Activated effector memory CD4-positive, alpha-beta T cell treated with anti-CD3 and anti-CD28 coated beads, Interleukin-2, amount 50 U/mL, for 16 hours (primary cell): ENCODE measurements around the gene IL17RC.
"Not testable (repeated sequence)": the region's sequence is repeated elsewhere in the genome, so short reads cannot be mapped to it uniquely, and the experiment has no call there.

ENCODE experiments used
- DNase-seq: peaks from one replicate; pipeline ENCODE4 v3.0.0-alpha.2; 2020

The IL17RC gene

DNA sequence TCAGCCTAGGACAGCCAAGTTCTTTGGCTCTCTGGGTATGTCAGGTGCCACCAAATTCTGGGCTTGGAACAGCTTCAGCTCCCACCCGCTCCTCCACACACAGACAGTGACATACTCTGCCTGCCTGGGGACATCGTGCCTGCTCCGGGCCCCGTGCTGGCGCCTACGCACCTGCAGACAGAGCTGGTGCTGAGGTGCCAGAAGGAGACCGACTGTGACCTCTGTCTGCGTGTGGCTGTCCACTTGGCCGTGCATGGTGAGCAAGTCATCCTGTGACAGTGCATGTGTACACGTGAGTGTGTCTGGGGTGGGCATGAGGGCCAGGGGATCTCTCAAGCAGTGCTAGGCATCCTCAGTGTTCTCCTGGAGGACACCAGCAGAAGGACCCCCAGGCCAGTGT is 922 bp downstream of the IL17RC start:
- DNase-seq, result no peak

DNA sequence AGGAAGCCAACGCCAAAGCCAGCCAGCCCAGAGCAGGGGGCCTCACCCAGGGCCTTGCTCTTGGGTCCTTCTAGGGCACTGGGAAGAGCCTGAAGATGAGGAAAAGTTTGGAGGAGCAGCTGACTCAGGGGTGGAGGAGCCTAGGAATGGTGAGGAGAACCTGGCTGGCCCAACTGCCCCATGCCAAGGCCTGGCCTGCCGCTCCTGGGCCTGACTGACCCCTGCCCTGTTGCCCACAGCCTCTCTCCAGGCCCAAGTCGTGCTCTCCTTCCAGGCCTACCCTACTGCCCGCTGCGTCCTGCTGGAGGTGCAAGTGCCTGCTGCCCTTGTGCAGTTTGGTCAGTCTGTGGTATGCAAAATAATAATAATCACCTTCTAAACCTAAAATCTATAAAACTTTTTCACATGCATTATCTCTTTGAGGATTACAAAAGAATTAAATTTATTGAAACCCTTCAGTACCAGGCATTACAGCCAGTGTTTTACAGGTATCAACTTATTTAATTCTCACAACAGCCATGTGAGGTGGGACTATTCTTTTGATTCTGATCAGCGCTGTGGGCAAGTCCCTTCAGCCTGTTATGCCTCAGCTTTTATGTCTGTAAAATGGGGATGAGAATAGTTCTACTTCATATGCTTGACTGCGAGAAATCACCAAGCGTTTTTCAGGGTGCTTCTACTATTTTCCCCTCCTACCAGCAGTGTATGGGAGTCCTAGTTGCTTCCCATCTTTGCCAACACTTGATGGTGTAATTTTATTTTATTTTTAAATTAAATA is 1.6 kb downstream of the IL17RC start:
- DNase-seq, result no peak

DNA sequence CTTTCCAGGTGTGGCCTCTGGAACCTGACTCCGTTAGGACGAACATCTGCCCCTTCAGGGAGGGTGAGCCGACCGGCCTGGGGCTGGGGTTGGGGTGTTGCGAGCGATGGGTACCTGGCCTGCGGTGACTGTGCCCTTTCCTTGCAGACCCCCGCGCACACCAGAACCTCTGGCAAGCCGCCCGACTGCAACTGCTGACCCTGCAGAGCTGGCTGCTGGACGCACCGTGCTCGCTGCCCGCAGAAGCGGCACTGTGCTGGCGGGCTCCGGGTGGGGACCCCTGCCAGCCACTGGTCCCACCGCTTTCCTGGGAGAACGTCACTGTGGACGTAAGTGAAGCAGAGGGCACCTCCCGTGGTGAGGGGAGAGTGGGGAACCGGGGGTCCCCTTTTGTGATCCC is 11.3 kb downstream of the IL17RC start:
- no peak for DNase-seq

DNA sequence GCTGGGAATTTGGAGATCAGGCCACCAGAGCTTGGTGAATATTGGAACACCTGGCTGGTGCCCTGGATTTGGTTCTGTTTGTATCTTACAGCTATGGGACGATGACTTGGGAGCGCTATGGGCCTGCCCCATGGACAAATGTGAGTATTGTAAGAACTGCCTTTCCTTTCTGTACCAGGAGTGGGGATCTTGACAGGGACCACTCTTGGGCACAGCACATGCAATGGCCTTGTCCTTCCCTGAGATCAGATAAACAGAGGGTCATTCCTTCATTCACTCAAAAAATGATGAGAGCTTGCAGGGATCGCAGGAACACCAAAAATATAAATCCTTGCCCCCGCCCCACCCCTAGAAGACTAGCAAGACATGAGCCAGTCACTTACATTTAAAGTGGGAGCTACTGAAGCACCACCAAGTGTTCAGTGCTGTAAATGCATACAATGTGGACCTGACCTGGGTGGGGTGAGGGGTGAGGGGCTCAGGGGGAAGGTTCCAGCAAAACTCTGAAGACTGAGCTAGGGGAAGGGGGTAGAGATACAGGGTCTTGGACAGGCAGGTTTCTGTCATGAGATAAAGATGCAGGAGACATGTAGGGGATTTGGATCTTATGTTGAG is 14.0 kb downstream of the IL17RC start:
- DNase-seq, result no peak

DNA sequence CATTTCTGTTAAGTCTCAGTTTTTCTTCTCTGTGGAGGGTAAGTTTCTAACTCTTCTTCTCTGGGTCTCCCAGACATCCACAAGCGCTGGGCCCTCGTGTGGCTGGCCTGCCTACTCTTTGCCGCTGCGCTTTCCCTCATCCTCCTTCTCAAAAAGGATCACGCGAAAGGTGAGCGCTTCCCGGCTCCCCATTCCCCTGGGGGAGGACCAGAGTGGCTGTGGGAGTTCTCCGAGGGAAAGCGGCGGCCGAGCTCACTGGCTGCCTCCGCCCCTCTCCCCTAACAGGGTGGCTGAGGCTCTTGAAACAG is 15.6 kb downstream of the IL17RC start:
- DNase-seq, result no peak

DNA sequence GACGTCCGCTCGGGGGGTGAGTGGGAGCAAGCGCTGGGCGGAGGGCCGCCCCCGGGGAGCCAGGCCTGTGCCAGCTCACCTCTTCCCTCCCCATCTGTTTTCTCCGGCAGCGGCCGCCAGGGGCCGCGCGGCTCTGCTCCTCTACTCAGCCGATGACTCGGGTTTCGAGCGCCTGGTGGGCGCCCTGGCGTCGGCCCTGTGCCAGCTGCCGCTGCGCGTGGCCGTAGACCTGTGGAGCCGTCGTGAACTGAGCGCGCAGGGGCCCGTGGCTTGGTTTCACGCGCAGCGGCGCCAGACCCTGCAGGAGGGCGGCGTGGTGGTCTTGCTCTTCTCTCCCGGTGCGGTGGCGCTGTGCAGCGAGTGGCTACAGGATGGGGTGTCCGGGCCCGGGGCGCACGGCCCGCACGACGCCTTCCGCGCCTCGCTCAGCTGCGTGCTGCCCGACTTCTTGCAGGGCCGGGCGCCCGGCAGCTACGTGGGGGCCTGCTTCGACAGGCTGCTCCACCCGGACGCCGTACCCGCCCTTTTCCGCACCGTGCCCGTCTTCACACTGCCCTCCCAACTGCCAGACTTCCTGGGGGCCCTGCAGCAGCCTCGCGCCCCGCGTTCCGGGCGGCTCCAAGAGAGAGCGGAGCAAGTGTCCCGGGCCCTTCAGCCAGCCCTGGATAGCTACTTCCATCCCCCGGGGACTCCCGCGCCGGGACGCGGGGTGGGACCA is 16.1 kb downstream of the IL17RC start:
- DNase-seq, result peak; percentile 96

DNA sequence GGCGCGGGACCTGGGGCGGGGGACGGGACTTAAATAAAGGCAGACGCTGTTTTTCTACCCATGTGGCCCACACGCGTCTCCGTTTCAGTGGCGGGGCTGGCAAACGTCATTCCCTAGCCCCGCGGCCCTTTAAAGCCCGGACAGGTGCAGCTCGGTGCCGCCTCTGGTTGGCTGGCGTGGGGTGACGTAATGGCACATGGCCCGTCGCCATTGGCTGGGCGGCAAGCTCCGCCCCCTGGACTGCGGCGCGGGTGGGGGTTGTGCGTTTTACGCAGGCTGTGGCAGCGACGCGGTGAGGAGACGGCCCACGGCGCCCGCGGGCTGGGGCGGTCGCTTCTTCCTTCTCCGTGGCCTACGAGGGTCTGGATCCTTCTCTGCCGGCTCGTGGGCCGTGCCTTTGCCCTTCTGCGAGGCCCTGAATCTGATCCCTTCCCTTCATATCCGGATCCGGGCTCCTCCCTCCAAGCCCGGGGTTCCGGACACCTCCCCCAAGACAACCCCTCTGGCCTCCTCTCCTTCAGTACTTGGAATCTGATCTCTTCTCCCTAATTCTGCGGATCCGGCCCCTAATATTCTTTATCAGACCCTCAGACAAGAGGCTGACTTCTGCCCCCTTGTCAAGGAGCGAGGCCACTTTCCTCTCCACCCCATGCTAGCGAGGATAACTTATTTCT is 16.8 kb downstream of the IL17RC start, which contains the start of gene CRELD1:
TSS of gene CRELD1 (plus strand) at position 274 of the 674 bp plus-strand sequence. CDS start 605 bp downstream, outside the sequence.
- peak; percentile 99 for DNase-seq

DNA sequence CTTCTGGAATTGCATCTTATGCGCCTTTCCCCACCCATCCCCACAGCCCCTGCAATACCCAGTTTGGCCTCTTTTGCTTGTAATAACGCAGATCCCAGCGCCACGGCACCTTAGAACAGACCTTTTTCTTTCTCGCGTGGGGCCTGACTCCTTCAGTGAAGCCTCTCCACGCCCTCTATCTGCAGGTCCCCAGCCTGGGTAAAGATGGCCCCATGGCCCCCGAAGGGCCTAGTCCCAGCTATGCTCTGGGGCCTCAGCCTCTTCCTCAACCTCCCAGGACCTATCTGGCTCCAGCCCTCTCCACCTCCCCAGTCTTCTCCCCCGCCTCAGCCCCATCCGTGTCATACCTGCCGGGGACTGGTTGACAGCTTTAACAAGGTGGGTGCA is 17.3 kb downstream of the IL17RC start:
- DNase-seq, result peak; percentile 74

DNA sequence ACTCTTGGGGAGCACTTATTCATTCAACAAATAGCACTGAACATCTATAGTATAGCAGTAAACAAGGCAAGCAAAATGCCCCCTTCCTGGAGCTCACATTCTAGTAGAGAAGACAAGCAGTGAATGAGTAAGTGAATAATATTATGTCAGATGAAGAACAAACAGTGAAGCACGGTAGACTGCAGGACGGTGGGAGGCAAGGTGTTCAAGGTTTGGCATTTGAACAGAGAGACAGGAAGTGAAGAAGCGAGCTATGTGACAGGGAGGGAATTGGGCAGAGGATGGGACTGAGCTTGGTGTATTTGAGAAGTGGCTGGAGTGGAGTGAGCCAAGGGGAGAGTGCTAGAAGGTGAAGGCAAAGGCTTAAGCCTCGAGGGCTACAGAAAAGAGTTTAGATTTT is 18.1 kb downstream of the IL17RC start:
- no peak for DNase-seq

DNA sequence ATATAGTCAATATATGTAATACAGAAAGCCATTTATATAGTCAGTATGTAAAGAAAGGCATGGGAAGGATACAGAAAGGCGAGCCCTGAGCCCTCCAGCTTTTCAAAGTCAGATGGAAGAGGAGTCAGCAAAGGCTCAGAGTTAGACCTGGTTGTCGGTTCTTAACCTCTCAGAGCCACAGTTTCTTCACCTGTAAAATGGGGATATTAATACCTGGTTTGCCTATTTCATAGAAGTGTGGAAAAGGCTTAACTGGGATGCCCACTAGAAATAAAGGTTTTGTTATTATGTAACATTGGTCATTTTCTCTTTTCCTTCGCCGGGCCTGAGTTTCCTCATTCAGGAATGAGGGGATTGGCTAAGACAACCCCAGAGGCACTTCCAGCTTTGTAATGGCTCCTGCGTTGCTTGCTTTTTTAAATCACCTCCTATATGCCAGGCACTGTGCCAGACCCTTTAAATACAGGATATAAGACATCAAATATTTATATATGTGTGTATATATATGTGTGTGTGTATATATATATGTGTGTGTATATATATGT is 19.1 kb downstream of the IL17RC start:
- DNase-seq, result no peak

DNA sequence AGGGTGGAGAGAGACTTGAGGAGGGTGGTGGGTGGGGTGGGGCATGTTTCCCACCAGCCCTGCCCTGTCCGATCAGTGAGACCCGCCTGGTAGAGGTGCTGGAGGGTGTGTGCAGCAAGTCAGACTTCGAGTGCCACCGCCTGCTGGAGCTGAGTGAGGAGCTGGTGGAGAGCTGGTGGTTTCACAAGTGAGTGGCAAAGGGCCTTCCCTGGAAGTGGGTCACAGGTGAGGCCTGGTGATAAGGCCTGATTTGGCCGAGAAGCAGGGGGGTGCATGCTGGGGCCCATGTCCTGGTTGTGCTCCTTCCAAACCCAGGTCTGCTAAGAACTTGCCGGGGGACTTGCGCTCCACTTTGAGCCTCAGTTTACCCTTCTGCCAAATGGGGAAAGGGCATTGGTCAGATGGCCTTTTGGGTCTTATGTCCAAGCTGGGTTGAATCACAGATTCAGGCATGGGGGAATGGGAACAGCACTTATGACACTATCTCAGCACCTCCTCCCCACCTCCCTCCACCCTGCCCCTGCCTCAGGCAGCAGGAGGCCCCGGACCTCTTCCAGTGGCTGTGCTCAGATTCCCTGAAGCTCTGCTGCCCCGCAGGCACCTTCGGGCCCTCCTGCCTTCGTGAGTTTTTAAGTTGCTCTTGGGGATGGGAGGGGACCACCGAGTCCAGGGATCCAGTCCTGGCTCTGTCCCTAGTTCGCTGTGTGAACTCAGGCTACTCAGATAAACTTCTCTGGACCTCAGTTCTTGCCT is 20.8 kb downstream of the IL17RC start:
- no peak for DNase-seq

DNA sequence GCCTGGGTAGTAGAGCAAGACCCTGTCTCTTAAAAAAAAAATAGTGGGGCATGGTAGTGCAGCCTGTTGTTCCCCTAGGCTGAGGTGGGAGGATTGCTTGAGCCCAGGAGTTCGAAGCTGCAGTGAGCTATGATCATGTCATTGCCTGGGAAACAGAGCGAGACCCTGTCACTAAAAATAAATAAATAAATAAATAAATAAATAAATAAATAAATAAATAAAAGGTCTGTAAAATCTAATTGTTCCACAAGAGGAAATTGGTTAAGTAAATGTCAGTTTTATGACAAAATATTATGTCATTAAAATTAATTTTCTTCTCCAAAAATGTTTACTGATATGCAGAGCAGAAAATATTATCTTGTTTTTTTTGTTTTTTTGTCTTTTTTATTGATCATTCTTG is 22.1 kb downstream of the IL17RC start:
- DNase-seq, result no peak

DNA sequence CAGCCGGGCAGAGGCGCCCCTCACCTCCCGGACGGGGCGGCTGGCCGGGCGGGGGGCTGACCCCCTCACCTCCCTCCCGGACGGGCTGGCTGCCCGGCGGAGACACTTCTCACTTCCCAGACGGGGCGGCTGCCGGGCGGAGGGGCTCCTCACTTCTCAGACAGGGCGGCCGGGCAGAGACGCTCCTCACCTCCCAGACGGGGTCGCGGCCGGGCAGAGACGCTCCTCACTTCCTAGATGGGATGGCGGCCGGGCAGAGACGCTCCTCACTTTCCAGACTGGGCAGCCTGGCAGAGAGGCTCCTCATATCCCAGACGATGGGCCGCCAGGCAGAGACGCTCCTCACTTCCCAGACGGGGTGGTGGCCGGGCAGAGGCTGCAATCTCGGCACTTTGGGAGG is 23.0 kb downstream of the IL17RC start:
- not testable (repeated sequence) for DNase-seq

DNA sequence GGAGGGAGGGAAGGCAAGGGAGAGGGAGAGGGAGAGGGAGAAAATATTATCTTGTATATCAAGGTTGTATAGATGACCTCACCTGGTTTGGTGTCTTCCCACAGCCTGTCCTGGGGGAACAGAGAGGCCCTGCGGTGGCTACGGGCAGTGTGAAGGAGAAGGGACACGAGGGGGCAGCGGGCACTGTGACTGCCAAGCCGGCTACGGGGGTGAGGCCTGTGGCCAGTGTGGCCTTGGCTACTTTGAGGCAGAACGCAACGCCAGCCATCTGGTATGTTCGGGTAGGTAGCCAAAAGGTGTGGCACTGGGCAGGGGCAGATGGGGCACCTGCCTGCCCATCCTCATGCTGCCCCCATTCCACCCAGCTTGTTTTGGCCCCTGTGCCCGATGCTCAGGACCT is 23.8 kb downstream of the IL17RC start:
- DNase-seq, result no peak

DNA sequence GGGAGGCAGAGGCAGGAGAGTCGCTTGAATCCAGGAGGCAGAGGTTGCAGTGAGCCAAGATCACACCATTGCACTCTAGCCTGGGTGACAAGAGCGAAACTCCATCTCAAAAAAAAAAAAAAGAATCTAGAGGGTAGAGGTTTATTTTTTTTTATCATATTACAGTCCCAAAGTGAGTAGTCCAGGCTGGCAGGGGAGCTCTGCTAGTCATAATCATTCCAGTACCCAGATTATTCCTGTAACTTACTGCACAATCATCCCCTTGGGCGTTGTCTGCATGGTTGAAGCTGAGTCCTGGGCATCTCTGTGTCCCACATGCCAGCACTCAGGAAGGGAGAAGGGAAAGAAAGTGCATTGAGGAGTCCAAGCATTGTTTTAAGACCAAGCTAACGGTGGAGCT is 25.3 kb downstream of the IL17RC start:
- no peak for DNase-seq

DNA sequence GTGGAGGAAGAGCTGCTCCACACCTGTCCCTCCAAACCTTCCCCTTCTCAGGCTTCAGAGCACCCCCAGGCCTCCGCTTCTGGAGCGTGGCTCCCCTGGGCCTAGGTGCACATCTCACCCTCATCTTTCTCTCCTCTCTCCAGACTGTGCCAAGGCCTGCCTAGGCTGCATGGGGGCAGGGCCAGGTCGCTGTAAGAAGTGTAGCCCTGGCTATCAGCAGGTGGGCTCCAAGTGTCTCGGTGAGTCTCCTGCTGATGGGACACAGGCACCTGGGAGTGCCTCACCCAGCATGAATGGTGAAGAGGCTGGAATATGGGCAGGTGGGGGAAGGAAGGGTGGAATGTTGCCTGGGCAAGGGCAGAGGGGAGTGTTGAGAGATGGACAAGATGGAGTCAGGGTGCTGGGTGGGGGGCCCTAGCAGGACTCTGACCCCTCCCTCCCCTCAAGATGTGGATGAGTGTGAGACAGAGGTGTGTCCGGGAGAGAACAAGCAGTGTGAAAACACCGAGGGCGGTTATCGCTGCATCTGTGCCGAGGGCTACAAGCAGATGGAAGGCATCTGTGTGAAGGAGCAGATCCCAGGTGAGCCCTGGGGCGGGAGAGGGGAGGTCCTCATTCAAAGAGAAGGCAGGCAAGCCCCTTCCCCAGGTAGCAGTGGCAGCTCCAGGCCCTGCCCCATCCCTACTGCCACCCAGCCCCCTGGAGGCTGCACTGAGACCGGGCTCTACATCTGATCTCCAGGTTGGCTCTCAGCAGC is 26.2 kb downstream of the IL17RC start:
- no peak for DNase-seq

DNA sequence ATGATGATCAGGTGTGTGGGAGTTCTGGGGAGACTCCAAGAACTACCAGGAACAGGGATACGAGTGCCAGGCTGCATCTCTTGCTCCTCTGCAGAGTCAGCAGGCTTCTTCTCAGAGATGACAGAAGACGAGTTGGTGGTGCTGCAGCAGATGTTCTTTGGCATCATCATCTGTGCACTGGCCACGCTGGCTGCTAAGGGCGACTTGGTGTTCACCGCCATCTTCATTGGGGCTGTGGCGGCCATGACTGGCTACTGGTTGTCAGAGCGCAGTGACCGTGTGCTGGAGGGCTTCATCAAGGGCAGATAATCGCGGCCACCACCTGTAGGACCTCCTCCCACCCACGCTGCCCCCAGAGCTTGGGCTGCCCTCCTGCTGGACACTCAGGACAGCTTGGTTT is 27.4 kb downstream of the IL17RC start:
- DNase-seq, result no peak

DNA sequence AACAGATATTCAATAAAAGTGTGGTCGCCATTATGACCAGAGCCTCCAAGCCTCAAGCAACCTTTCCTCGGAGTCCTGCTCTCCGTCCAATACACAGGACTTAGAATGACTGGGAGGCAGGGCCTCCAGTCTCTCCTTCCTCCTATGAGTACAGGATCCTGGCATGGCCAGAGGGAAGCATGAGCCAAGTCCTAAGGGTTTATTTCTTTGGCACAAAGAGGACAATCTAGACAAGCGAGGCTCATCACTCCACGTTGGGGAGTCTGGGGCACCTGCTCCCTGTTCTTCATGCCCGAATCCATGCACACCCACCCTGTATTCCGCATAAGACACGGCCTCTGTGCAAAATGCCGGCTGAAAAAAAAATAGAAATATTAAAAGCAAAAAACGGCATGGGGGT is 28.5 kb downstream of the IL17RC start:
- DNase-seq, result no peak

DNA sequence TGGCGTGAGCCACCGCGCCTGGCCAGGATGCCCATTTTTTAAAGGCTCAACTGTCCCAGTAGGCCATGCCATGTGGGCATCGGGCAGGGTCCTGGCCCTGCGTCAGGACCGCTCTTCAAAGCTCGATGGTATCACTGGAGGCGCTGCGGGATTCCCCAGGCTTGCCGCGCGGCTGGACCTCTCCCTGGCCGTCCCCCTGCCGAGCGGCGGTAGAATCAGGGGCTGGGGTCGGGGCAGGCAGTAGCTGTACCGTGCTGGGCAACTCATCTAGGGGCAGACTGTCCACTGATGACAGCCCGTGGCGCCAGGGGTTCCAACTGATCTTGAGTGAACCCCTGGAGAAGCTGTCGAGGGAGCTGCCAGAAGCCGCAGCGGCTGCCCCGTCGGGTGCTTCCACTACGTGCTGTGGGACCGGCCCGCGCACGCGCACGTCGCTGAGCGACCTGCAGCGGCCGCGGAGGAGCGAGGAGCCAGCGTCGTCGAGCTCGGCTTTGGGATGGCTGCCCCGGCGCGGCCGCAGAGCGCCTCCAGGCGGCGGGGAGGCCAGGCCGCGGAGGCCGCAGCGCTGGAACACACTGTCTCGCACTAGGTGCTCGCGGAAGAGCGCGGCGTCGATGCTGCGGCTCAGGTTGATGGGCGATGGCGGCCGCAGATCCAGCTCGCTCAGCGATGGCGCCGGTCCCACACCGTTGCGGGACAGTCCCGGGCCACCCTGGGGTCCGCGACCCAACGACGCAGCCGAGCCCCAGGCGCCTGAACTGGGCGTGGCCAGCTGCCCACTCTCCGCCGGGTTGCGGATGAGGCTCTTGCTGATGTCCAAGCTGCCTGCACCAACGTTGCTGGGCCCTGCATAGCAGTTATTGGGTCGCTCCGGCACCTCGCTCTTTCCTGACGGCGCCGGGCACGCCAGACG is 29.5 kb downstream of the IL17RC start:
- DNase-seq, result peak; percentile 92
